ENCODE measurements around the gene GALNT6. TPM values are rescaled to one million over a fixed set of nuclear protein-coding genes. Genes with fewer than 3 reads are reported as not detected.

Gene GALNT6
- total RNA-seq, 2 donors from 2014 or later, result 1.3 to 2.8 TPM

GRCh38 chr12:51430196-51430895 is 39.1 kb upstream of the GALNT6 start:
- H3K4me1 ChIP-seq, result no peaks in the 10 kb centered on the region
- no peaks in the 10 kb centered on the region for H3K9me3 ChIP-seq
- no peaks in the 10 kb centered on the region for H3K27me3 ChIP-seq
- H3K27ac ChIP-seq, result no peak overlapping the region
- no peak overlapping the region for H3K4me3 ChIP-seq
- no peaks in the 10 kb centered on the region for H3K36me3 ChIP-seq
- no peak for DNase-seq (ENCODE audit: low spot score)
- no peak for TF ChIP-seq CTCF (IDR thresholded peaks at IDR 0.05)

GRCh38 chr12:51429700-51430099 is 38.5 kb upstream of the GALNT6 start:
- TF ChIP-seq CTCF (IDR thresholded peaks at IDR 0.05), result no peak
- H3K36me3 ChIP-seq, result no peaks in the 10 kb centered on the region
- no peak for DNase-seq (ENCODE audit: low spot score)
- H3K27ac ChIP-seq, result no peak overlapping the region
- peaks cover 0 to 6% of the 10 kb centered on the region in 2 donors for H3K4me1 ChIP-seq
- no peak overlapping the region for H3K4me3 ChIP-seq
- H3K9me3 ChIP-seq, result no peaks in the 10 kb centered on the region
- no peaks in the 10 kb centered on the region for H3K27me3 ChIP-seq

- no peak for DNase-seq (ENCODE audit: low spot score)
- H3K27ac ChIP-seq, result no peak overlapping the region
- H3K4me3 ChIP-seq, result no peak overlapping the region
- peaks cover 0 to 11% of the 10 kb centered on the region in 2 donors for H3K4me1 ChIP-seq
- no peaks in the 10 kb centered on the region for H3K9me3 ChIP-seq
- no peak for TF ChIP-seq CTCF (IDR thresholded peaks at IDR 0.05)
- no peaks in the 10 kb centered on the region for H3K36me3 ChIP-seq
- no peaks in the 10 kb centered on the region for H3K27me3 ChIP-seq
Measured at GRCh38 chr12:51428256-51428655, 37.0 kb upstream of the GALNT6 start.

- TF ChIP-seq CTCF (IDR thresholded peaks at IDR 0.05), result peak; percentile 58 to 82
- no peak within 1 kb of the TSS for H3K27ac ChIP-seq
- H3K27me3 ChIP-seq, result no peaks in the 10 kb centered on the region
Measured at GRCh38 chr12:51424662-51425539, 33.7 kb upstream of the GALNT6 start, which contains the start of gene SLC4A8. Gene SLC4A8, plus strand, starts transcription at chr12:51424831. Its CDS starts 157 bp downstream, at chr12:51424988.

GRCh38 chr12:51424094-51424661 is 33.0 kb upstream of the GALNT6 start:
- Histone ChIP-seq H3K36me3 (no peaks in the 10 kb centered on the region), H3K4me3 (peak overlapping the region; percentile 25 to 62), H3K27ac (no peak overlapping the region), H3K4me1 (peaks cover 0 to 11% of the 10 kb centered on the region in 2 donors), H3K9me3 (no peaks in the 10 kb centered on the region), H3K27me3 (no peaks in the 10 kb centered on the region)
- no peak for DNase-seq (ENCODE audit: low spot score)
- no peak for TF ChIP-seq CTCF (IDR thresholded peaks at IDR 0.05)

More at GRCh38 chr12:51424662-51425539, 33.7 kb upstream of the GALNT6 start, which contains the start of gene SLC4A8:
- DNase-seq (ENCODE audit: low spot score), result peak; percentile 60
- H3K36me3 ChIP-seq, result no peaks in the 10 kb centered on the region
- H3K9me3 ChIP-seq, result no peaks in the 10 kb centered on the region
- peak within 1 kb of the TSS; percentile 25 to 62 for H3K4me3 ChIP-seq
- H3K4me1 ChIP-seq, result peaks cover 0 to 11% of the 10 kb centered on the region in 2 donors
